ENCODE data around the gene RPL27. TPM values are rescaled to one million over a fixed set of nuclear protein-coding genes. Genes with fewer than 3 reads are reported as not detected.

Gene RPL27
- polyA plus RNA-seq, 1 experiment: 4,202 TPM

GRCh38 chr17:43042025-43042628, 43.9 kb downstream of the RPL27 start:
- no peaks in the 10 kb centered on the region for H3K9me3 ChIP-seq (ENCODE audit: control insufficient read depth, insufficient read depth, low read length)
- H3K4me3 ChIP-seq (ENCODE audit: low read depth, low read length): no peak overlapping the region
- H3K27ac ChIP-seq (ENCODE audit: low read depth, low read length): peak overlapping the region; percentile 11
- DNase-seq (ENCODE audit: low read depth, low spot score): no peak
- no peaks in the 10 kb centered on the region for H3K27me3 ChIP-seq (ENCODE audit: control insufficient read depth, insufficient read depth, low read length)
- POLR2A ChIA-PET: interaction anchor here (0.6 kb wide), 1 partner anchor 27 kb away, joined by 3 read pairs; no protein-coding TSS in a partner anchor
- CTCF ChIA-PET: interaction anchor here (0.7 to 1.3 kb wide), 2 partner anchors 18 to 177 kb away, joined by 3 to 4 read pairs; no protein-coding TSS in a partner anchor
- TF ChIP-seq CTCF (IDR thresholded peaks at IDR 0.05; ENCODE audit: low read depth, low read length): no peak

- ChIA-PET CTCF (no interaction called here), POLR2A (interaction anchor here (0.6 kb wide), 1 partner anchor 355 kb away, joined by 3 read pairs; the partner anchor contains the start of gene ARL4D)
- Histone ChIP-seq H3K4me3 (ENCODE audit: low read depth, low read length) (no peak overlapping the region), H3K9me3 (ENCODE audit: control insufficient read depth, insufficient read depth, low read length) (no peaks in the 10 kb centered on the region), H3K27ac (ENCODE audit: low read depth, low read length) (no peak overlapping the region), H3K27me3 (ENCODE audit: control insufficient read depth, insufficient read depth, low read length) (no peaks in the 10 kb centered on the region)
- TF ChIP-seq CTCF (IDR thresholded peaks at IDR 0.05; ENCODE audit: low read depth, low read length): no peak
- DNase-seq (ENCODE audit: low read depth, low spot score): no peak
These were observed 45.1 kb downstream of the RPL27 start for GRCh38 chr17:43043307-43043706.

- ChIA-PET CTCF (no interaction called here), POLR2A (no interaction called here)
- no peak overlapping the region for H3K4me3 ChIP-seq (ENCODE audit: low read depth, low read length)
- no peak for DNase-seq (ENCODE audit: low read depth, low spot score)
- H3K9me3 ChIP-seq (ENCODE audit: control insufficient read depth, insufficient read depth, low read length): no peaks in the 10 kb centered on the region
- no peak overlapping the region for H3K27ac ChIP-seq (ENCODE audit: low read depth, low read length)
- no peaks in the 10 kb centered on the region for H3K27me3 ChIP-seq (ENCODE audit: control insufficient read depth, insufficient read depth, low read length)
- TF ChIP-seq CTCF (IDR thresholded peaks at IDR 0.05; ENCODE audit: low read depth, low read length): no peak
These were observed 45.8 kb downstream of the RPL27 start for GRCh38 chr17:43044024-43044423.

GRCh38 chr17:43051969-43052368, 53.8 kb downstream of the RPL27 start:
- ChIA-PET CTCF (no interaction called here), POLR2A (no interaction called here)
- no peak for TF ChIP-seq CTCF (IDR thresholded peaks at IDR 0.05; ENCODE audit: low read depth, low read length)
- no peak overlapping the region for H3K4me3 ChIP-seq (ENCODE audit: low read depth, low read length)
- H3K27ac ChIP-seq (ENCODE audit: low read depth, low read length): no peak overlapping the region
- DNase-seq (ENCODE audit: low read depth, low spot score): no peak
- H3K9me3 ChIP-seq (ENCODE audit: control insufficient read depth, insufficient read depth, low read length): no peaks in the 10 kb centered on the region
- H3K27me3 ChIP-seq (ENCODE audit: control insufficient read depth, insufficient read depth, low read length): no peaks in the 10 kb centered on the region

Small RNA genes lying within 50 kb of the gene (small RNA-seq; reads per million reads assigned to genes)
- not detected for gene AARSD1 (ENCODE audit: insufficient read length, low read depth)

Other genes starting within 250 kb of the RPL27 start
- 1.4 and 1.7 TPM in 2 replicates for gene RAMP2, start 237.2 kb upstream of the RPL27 start, polyA plus RNA-seq (2011; rRNA removed)
- gene VPS25, start 225.0 kb upstream of the RPL27 start, polyA plus RNA-seq (2011; rRNA removed): 94.0 and 107 TPM in 2 replicates
- 2.3 and 2.7 TPM in 2 replicates for gene WNK4, start 217.8 kb upstream of the RPL27 start, polyA plus RNA-seq (2011; rRNA removed)
- gene COA3, start 199.7 kb upstream of the RPL27 start, polyA plus RNA-seq (2011; rRNA removed): 86.7 and 96.3 TPM in 2 replicates
- 0.09 and 0.14 TPM in 2 replicates for gene CNTD1, start 199.6 kb upstream of the RPL27 start, polyA plus RNA-seq (2011; rRNA removed)
- gene BECN1, start 174.1 kb upstream of the RPL27 start, polyA plus RNA-seq (2011; rRNA removed): 106 and 107 TPM in 2 replicates
- gene PSME3, start 165.0 kb upstream of the RPL27 start, polyA plus RNA-seq (2011; rRNA removed): 111 and 129 TPM in 2 replicates
- gene AOC2, start 153.8 kb upstream of the RPL27 start, polyA plus RNA-seq (2011; rRNA removed): 0.16 and 0.33 TPM in 2 replicates
- gene AOC3, start 147.2 kb upstream of the RPL27 start, polyA plus RNA-seq (2011; rRNA removed): 0.10 and 0.12 TPM in 2 replicates
- gene G6PC1, start 97.6 kb upstream of the RPL27 start, polyA plus RNA-seq (2011; rRNA removed): not detected in 2 replicates
- 39.7 and 39.8 TPM in 2 replicates for gene AARSD1, start 34.0 kb upstream of the RPL27 start, polyA plus RNA-seq (2011; rRNA removed)
- 1.8 and 1.9 TPM in 2 replicates for gene PTGES3L, start 18.3 kb upstream of the RPL27 start, polyA plus RNA-seq (2011; rRNA removed)
- gene RUNDC1, start 17.9 kb upstream of the RPL27 start, polyA plus RNA-seq (2011; rRNA removed): 8.7 and 9.4 TPM in 2 replicates
- gene IFI35, start 8.4 kb downstream of the RPL27 start, polyA plus RNA-seq (2011; rRNA removed): 24.1 and 25.7 TPM in 2 replicates
- 228 and 236 TPM in 2 replicates for gene VAT1, start 24.0 kb downstream of the RPL27 start, polyA plus RNA-seq (2011; rRNA removed)
- 1.7 and 2.1 TPM in 2 replicates for gene RND2, start 26.8 kb downstream of the RPL27 start, polyA plus RNA-seq (2011; rRNA removed)
- 5.1 and 8.1 TPM in 2 replicates for gene BRCA1, start 126.9 kb downstream of the RPL27 start, polyA plus RNA-seq (2011; rRNA removed)
- 103 and 107 TPM in 2 replicates for gene NBR1, start 172.8 kb downstream of the RPL27 start, polyA plus RNA-seq (2011; rRNA removed)
- 4.5 and 5.1 TPM in 2 replicates for gene TMEM106A, start 213.5 kb downstream of the RPL27 start, polyA plus RNA-seq (2011; rRNA removed)
- gene CCDC200, start 230.2 kb downstream of the RPL27 start, polyA plus RNA-seq (2011; rRNA removed): not detected in 2 replicates
- gene RNU2-1, start 235.6 kb downstream of the RPL27 start, polyA plus RNA-seq (2011; rRNA removed): not detected in 2 replicates

All from AG04450 (cell line).